Measurements from ENCODE around the gene ST6GAL1.

DNA sequence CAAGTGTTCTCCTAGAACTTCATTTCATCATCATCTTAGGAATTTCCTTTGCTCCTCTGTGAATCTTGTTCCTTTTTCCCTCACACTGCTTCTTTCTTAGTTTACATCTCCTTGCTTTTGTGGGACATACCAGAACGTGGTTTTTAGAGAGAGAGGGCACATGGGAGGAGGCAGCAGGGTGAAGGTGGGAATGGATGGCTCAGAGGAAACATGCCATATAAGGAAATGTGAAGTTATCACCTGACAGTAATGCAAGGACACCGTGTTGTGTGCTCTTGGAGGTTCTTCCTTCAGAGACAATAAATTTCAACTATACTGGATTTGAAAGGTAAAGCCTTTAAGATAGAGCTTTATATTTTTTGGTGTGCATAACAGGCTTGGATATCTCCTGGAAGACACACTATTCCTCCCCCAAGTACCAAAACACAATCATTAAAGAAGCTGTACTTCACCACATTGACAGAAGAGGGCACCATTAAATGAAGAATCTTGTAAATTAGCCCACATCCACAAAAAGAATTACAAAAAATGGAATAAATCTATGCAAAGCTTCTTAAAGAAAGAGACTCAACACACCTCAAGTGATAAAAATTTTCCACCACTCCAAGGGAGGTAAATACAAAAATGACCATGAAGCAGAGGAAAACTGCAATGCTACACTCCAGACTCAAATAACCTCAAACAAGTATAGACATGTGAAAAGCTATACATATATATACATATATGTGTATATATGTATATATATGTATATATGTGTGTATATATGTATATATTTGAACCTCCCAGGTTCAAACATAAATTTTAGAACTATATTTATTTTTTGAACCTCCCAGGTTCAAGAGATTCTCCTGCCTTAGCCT is 182.8 kb downstream of the ST6GAL1 start:
- TF ChIP-seq, protein P1, sequence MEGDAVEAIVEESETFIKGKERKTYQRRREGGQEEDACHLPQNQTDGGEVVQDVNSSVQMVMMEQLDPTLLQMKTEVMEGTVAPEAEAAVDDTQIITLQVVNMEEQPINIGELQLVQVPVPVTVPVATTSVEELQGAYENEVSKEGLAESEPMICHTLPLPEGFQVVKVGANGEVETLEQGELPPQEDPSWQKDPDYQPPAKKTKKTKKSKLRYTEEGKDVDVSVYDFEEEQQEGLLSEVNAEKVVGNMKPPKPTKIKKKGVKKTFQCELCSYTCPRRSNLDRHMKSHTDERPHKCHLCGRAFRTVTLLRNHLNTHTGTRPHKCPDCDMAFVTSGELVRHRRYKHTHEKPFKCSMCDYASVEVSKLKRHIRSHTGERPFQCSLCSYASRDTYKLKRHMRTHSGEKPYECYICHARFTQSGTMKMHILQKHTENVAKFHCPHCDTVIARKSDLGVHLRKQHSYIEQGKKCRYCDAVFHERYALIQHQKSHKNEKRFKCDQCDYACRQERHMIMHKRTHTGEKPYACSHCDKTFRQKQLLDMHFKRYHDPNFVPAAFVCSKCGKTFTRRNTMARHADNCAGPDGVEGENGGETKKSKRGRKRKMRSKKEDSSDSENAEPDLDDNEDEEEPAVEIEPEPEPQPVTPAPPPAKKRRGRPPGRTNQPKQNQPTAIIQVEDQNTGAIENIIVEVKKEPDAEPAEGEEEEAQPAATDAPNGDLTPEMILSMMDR (IDR thresholded peaks at IDR 0.05; ENCODE audit: insufficient read depth, low read depth, low read length), result peak; percentile 72
- no peak for TF ChIP-seq EZH2 (IDR thresholded peaks at IDR 0.05; ENCODE audit: insufficient read depth, low read length)

All from astrocyte (in vitro differentiated cells and primary cell).